Effector memory CD4-positive, alpha-beta T cell (primary cell): Measurements from ENCODE around the gene DDX43.

Source experiments
- DNase-seq, 3 donors: peaks; one replicate each; pipeline ENCODE4 v3.0.0-alpha.2; 2020
- H3K27ac ChIP-seq: 2 replicates; pipeline ENCODE4 v1.7.0; 2013; ENCODE audit warnings: mild to moderate bottlenecking, low read length, moderate library complexity; ENCODE audit not compliant: insufficient read depth, poor library complexity, severe bottlenecking
- H3K27me3 ChIP-seq: replicated peaks from 2 replicates; pipeline ENCODE4 v1.7.0; 2013; ENCODE audit warnings: mild to moderate bottlenecking, low read length; ENCODE audit not compliant: insufficient read depth, control insufficient read depth, poor library complexity, severe bottlenecking
- H3K36me3 ChIP-seq: 2 replicates; pipeline ENCODE4 v1.7.0; 2013; ENCODE audit warnings: mild to moderate bottlenecking, low read length, moderate library complexity; ENCODE audit not compliant: control insufficient read depth, insufficient read depth
- H3K4me1 ChIP-seq: 2 replicates; pipeline ENCODE4 v1.7.0; 2013; ENCODE audit warnings: low read length, mild to moderate bottlenecking; ENCODE audit not compliant: control insufficient read depth, insufficient read depth, poor library complexity, severe bottlenecking
- H3K4me3 ChIP-seq: 2 replicates; pipeline ENCODE4 v1.7.0; 2013; ENCODE audit warnings: low read length, low read depth, mild to moderate bottlenecking; ENCODE audit not compliant: insufficient read depth, poor library complexity, severe bottlenecking
- H3K9me3 ChIP-seq: 2 replicates; pipeline ENCODE4 v1.7.0; 2013; ENCODE audit warnings: mild to moderate bottlenecking, low read length, moderate library complexity; ENCODE audit not compliant: control insufficient read depth
- total RNA-seq, 3 donors: gene quantifications; one replicate each; lab custom pipeline; 2026; lab: John Stamatoyannopoulos, UW

Gene DDX43
- total RNA-seq = 1.2 to 8.5 (median 5.4) reads per million in 3 donors

DNA sequence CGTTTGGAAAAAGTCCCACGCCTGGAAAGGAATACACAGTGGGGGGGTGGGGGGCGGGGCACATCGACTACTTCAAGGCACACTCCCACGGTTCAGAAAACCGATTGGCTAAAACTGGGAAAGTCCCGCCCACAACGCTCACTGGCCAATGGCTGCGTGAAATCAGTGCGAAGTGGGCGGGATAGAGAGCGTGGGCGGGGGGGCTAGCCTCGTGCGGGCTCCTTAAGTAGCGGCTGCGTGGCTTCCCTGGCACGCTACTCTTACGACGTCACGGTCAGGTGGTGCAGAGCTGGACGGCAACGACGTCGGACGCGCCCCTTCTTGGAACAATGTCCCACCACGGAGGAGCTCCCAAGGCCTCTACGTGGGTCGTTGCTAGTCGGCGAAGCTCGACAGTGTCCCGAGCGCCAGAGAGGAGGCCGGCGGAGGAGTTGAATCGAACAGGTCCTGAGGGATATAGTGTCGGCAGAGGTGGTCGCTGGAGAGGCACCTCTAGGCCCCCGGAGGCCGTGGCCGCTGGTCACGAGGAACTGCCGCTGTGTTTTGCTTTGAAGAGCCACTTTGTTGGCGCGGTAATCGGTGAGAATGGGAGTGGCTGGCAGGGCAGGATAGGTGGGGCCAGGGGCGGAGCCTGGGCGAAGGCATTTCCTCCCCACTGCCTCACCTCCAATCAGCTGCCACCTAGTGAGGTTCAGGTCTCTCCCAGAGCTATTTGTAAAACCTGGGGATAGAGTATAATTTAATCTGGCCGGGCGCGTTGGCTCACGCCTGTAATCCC is at the start of gene DDX43:
Gene DDX43, plus strand, starts transcription at position 252 of the 778 bp plus-strand sequence. Its CDS starts 78 bp downstream, at position 330.
- Histone ChIP-seq H3K27ac (peak within 1 kb of the TSS; percentile 57), H3K9me3 (no peaks in the 10 kb centered on the region), H3K36me3 (no peaks in the 10 kb centered on the region), H3K4me1 (peaks cover 8% of the 10 kb centered on the region), H3K4me3 (no peak within 1 kb of the TSS), H3K27me3 (no peaks in the 10 kb centered on the region)
- peak in 2 of 3 donors; percentile 48 to 51 for DNase-seq

DNA sequence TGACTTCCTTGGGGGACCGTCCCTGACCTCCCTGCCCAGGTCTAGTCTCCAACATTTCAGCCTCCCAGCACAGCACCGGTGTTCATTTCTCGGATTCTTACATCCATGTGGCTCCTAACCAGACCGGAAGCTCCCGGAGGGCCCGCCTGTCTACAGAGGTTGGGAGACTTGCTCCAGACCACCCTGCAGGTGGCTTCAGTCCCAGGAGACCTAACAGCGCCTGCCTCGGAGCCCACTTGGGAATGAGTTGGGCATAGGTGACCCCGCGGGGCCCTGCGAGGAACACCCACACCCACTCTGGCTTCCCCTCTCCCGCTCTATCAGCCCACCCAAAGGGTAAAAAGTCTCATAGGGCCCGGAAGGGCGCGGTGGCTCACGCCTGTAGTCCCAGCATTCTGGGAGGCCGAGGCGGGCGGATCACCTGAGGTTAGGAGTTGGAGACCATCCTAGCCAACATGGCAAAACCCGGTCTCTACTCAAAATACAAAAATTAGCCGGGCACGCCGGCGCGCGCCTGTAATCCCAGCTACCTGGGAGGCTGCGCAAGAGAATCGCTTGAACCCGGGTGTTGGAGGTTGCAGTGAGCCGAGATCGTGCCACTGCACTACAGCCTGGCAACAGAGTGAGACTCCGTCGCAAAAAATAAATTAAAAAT is 46.0 kb upstream of the DDX43 start:
- Histone ChIP-seq H3K27ac (no peak overlapping the region), H3K36me3 (no peaks in the 10 kb centered on the region), H3K27me3 (peaks cover 13% of the 10 kb centered on the region), H3K4me3 (no peak overlapping the region), H3K9me3 (no peaks in the 10 kb centered on the region), H3K4me1 (no peaks in the 10 kb centered on the region)
- DNase-seq = no peak

DNA sequence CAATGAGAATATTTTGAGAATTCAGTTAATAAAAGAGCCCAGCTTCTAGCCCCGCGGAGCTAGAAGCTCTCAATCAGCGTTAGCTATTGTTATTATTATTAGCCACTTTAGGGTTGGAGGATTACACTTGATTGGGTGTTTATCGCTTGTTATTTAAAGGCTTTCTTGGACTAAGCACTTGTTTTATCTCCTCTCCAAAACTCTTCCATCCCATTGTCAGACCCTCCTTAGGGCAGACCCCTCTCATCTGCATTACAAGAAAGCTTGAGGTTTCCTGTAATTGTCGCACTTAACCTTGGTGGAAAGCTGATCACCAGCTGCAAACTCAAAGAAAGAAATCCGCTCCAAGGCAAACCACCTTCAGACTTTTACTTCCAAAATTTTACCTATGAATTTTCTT is 45.3 kb upstream of the DDX43 start:
- Histone ChIP-seq H3K27ac (no peak overlapping the region), H3K9me3 (no peaks in the 10 kb centered on the region), H3K36me3 (no peaks in the 10 kb centered on the region), H3K4me3 (no peak overlapping the region), H3K27me3 (peaks cover 13% of the 10 kb centered on the region), H3K4me1 (no peaks in the 10 kb centered on the region)
- DNase-seq = no peak

DNA sequence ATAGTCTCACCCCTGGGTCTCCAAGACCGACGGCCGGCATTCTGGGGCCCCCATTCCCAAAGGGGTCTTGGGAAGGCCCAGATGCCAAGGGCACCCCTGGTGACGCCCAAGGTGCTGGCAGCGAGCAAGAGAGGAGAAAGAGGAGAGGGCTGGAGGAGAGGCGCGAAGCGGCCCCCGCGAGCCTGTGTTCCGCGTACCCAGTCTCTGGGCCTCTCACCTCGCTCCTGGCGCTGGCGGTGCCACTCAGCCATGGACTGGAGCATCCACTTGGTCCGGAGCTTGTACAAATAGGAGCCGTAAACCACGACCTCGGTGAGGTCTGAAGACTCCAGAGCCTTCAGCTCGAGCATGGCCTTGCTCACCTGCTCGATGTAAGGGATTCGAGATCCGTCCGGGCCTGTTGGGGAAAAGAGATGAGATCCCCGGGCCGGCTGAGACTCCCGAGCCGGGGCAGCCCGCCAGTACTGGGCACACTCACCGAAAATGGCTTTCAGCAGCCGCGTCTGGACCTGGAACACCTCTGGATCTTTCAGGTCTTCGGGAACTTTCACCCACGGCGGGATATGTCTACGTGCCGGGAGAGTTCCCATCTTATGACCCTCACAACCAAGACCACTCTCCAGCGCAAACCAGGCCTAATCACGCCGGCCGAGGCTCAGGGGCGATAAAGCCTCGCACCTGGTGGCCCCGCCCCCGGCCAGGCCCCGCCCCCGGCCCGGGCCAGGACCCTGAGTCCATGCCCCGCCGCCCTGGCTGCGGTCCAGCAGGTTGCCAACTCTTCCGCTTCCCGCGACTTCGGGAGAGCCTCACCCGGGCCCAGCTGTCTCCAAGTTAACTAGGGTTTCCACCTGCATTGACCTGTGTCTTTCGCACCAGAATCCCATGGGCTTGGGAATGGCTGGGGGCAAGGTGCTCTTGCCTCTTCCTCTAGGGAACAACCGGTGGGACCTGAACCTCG is 40.7 kb upstream of the DDX43 start, which contains the start of gene DPPA5:
Gene DPPA5, minus strand, starts transcription at position 641 of the 958 bp plus-strand sequence. Its CDS starts 51 bp downstream, at position 590.
- H3K4me3 ChIP-seq = no peak within 1 kb of the TSS
- no peaks in the 10 kb centered on the region for H3K4me1 ChIP-seq
- H3K9me3 ChIP-seq = no peaks in the 10 kb centered on the region
- no peak within 1 kb of the TSS for H3K27ac ChIP-seq
- no peak for DNase-seq
- no peaks in the 10 kb centered on the region for H3K36me3 ChIP-seq
- peaks cover 5% of the 10 kb centered on the region for H3K27me3 ChIP-seq

DNA sequence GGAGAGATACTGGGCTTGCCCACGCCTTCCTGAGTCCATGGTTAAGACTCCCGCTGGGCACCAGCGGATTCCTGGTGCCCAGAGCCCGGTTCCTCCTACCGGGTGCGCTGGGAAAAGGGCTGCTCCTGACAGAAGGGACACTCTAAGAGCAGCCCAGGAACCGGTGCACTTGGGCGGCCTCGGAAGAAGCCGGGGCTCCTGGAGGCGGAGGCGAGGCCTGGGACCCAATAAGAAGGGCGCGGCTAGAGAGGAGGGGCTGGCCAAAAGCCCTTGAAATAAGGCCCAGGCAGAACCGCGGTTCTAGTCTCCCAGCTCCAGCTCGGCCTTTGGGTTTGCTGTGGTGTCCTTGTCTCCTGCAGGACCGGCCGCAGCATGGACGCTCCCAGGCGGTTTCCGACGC is 32.3 kb upstream of the DDX43 start, which contains the start of gene KHDC3L:
Gene KHDC3L, plus strand, starts transcription at position 301 of the 400 bp plus-strand sequence. Its CDS starts 72 bp downstream, at position 373.
- Histone ChIP-seq H3K27ac (no peak within 1 kb of the TSS), H3K36me3 (no peaks in the 10 kb centered on the region), H3K9me3 (no peaks in the 10 kb centered on the region), H3K27me3 (no peaks in the 10 kb centered on the region), H3K4me3 (no peak within 1 kb of the TSS), H3K4me1 (no peaks in the 10 kb centered on the region)
- no peak for DNase-seq

DNA sequence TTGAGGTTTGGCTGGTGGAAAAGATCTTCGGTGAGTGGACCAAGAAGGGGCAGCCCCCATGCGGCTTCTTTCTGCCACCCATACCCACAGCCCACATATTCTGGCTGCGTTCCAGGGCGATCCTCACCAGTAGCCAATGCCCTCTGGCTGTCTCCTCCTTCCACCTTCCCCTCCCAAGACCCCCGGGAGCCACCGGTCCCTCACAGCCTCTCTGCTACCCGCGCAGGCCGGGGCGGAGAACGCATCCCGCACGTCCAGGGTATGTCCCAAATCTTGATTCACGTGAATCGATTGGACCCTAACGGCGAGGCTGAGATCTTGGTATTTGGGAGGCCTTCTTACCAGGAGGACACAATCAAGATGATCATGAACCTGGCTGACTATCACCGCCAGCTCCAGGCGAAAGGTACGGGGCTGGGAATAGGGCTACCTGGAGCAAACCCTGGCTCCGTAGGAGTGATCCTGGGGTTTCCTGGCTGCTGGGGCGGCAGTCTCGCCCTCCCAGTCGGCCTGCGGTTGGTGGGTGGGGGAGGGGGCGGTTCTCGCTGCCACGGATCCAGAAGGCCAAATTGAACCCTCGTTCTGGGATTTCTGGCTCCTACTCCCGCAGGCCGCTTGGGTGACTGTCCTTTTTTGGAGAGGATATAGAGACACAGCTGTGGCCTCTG is 31.6 kb upstream of the DDX43 start:
- H3K36me3 ChIP-seq = no peaks in the 10 kb centered on the region
- H3K27me3 ChIP-seq = no peaks in the 10 kb centered on the region
- no peak overlapping the region for H3K4me3 ChIP-seq
- H3K27ac ChIP-seq = no peak overlapping the region
- H3K9me3 ChIP-seq = no peaks in the 10 kb centered on the region
- DNase-seq = no peak
- H3K4me1 ChIP-seq = no peaks in the 10 kb centered on the region

DNA sequence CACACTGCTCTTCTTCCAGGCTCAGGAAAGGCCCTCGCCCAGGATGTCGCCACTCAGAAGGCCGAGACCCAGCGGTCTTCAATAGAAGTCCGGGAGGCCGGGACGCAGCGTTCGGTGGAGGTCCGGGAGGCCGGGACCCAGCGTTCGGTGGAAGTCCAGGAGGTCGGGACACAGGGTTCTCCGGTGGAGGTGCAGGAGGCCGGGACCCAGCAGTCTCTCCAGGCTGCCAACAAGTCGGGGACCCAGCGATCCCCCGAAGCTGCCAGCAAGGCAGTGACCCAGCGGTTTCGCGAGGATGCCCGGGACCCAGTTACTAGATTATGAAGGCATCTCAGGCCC is 31.1 kb upstream of the DDX43 start:
- Histone ChIP-seq H3K4me1 (no peaks in the 10 kb centered on the region), H3K9me3 (no peaks in the 10 kb centered on the region), H3K36me3 (no peaks in the 10 kb centered on the region), H3K27ac (no peak overlapping the region), H3K27me3 (no peaks in the 10 kb centered on the region), H3K4me3 (no peak overlapping the region)
- no peak for DNase-seq

DNA sequence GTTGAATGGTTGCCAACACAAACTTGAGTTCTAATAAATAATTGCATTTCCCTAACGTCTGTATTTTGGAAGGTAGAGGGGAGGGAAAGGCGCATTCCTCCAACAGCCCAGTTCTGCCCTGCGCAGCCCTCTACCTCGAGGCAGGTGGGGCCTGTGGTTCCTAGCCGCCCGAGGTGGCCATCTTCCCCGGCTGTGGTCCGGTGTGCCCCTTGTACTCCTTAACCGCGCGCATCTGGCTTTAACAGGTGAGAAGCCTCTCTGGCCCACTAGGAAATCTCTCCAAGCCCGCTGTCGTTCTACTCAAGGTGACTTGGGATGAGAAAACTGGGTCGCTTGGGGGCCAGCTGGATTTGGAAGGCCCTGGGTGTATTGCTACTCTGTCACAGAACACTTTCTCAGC is 30.5 kb upstream of the DDX43 start:
- no peak for DNase-seq
- Histone ChIP-seq H3K4me1 (no peaks in the 10 kb centered on the region), H3K4me3 (no peak overlapping the region), H3K27ac (no peak overlapping the region), H3K27me3 (no peaks in the 10 kb centered on the region), H3K36me3 (no peaks in the 10 kb centered on the region), H3K9me3 (no peaks in the 10 kb centered on the region)

DNA sequence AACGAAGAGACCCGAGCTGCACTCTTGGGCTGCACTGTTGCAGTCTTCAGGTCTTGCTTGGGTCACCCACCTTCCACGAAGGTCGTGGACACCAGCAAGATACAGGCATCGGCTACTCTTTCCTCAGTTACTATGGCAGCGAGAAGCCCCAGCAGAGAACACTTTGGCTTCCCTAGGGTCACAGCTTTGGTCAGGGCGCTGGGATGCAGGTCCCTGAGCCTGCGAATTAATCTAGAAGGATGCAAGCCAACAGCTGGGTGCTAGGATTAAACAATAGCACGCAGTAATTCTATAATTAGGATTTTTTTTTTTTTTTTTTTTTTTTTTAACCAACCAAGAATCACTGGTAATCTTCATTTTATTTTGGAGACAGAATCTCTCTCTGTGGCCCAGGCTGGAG is 30.1 kb upstream of the DDX43 start:
- no peak for DNase-seq
- Histone ChIP-seq H3K9me3 (no peaks in the 10 kb centered on the region), H3K4me1 (no peaks in the 10 kb centered on the region), H3K27me3 (no peaks in the 10 kb centered on the region), H3K4me3 (no peak overlapping the region), H3K27ac (no peak overlapping the region), H3K36me3 (no peaks in the 10 kb centered on the region)
